Panc1 (cell line): Measurements from ENCODE around the gene TSPAN10. TPM values are rescaled to one million over a fixed set of nuclear protein-coding genes. Genes with fewer than 3 reads are reported as not detected.
A peak's percentile ranks its signal among the peaks of the same experiment; 100 is the strongest.

ENCODE experiments used
- ATAC-seq: fragments of 200-7000 bp; cut with Tn5 transposase; 2 replicates; pipeline ENCODE4 v1.9.1; 2020; ENCODE audit warnings: mild to moderate bottlenecking, moderate library complexity
- BruUV-seq: library from RNA; stranded (reverse); fragments of 400-500 nt; replicated peaks from 2 replicates; lab custom pipeline; 2021; lab: Mats Ljungman, UMichigan
- CTCF ChIA-PET: fragments of 300-600 bp; sonication (Branson Sonifier 250); formaldehyde crosslinking; loops from one replicate; lab custom pipeline; 2022; ENCODE audit warnings: antibody characterized with exemption; lab: Charles Lee
- POLR2A ChIA-PET: fragments of 300-600 bp; sonication (Branson Sonifier 250); formaldehyde crosslinking; loops from one replicate; lab custom pipeline; 2022; ENCODE audit warnings: antibody characterized with exemption; lab: Charles Lee
- DNase-seq: peaks from one replicate; pipeline ENCODE4 v3.0.0-alpha.2; 2010; ENCODE audit warnings: low read depth, low spot score
- H3K27ac ChIP-seq: 2 replicates; pipeline ENCODE4 v1.5.1; 2011; ENCODE audit warnings: mild to moderate bottlenecking, low read length, inconsistent platforms
- H3K27me3 ChIP-seq: fragments of 200-500 bp; sonication (Bioruptor generic); 2 replicates; pipeline ENCODE4 v1.6.0; 2014; ENCODE audit warnings: low read length, inconsistent platforms; ENCODE audit not compliant: control insufficient read depth, insufficient read depth
- H3K36me3 ChIP-seq: fragments of 200-500 bp; sonication (Bioruptor generic); 2 replicates; pipeline ENCODE4 v1.5.1; 2014; ENCODE audit warnings: inconsistent platforms, mild to moderate bottlenecking, low read length, moderate library complexity; ENCODE audit not compliant: control insufficient read depth, insufficient read depth
- H3K4me1 ChIP-seq: 2 replicates; pipeline ENCODE4 v1.5.1; 2011; ENCODE audit warnings: inconsistent platforms, mild to moderate bottlenecking, low read length, moderate library complexity; ENCODE audit not compliant: control insufficient read depth, insufficient read depth
- H3K4me3 ChIP-seq, 2 experiments: 2 replicates each; pipeline ENCODE4 v1.5.1; 2011 to 2012; ENCODE audit warnings: low read depth in 2 of 2, low read length in 2 of 2, mild to moderate bottlenecking in 2 of 2, inconsistent platforms in 1 of 2, moderate library complexity in 1 of 2
- H3K9me3 ChIP-seq: fragments of 200-500 bp; sonication (Bioruptor generic); 2 replicates; pipeline ENCODE4 v1.5.1; 2014; ENCODE audit warnings: low read depth, mild to moderate bottlenecking, inconsistent platforms, low read length, moderate library complexity; ENCODE audit not compliant: control insufficient read depth, insufficient read depth
- POLR2AphosphoS5 ChIP-seq: IDR thresholded peaks from 2 replicates; pipeline ENCODE4 v1.6.1; 2012; ENCODE audit warnings: mild to moderate bottlenecking, low read depth, low read length, moderate library complexity
- SIN3A ChIP-seq: IDR thresholded peaks from 2 replicates; pipeline ENCODE4 v1.6.1; 2012; ENCODE audit warnings: low read depth, mild to moderate bottlenecking, low read length, moderate library complexity, borderline replicate concordance; ENCODE audit not compliant: insufficient read depth
- TCF7L2 ChIP-seq: IDR thresholded peaks from 2 replicates; pipeline ENCODE4 v1.6.1; 2011; ENCODE audit warnings: mild to moderate bottlenecking, low read depth, low read length, inconsistent platforms
- in situ Hi-C: cut with HindIII; loops from 2 replicates; pipeline ENCODE4 v1.10.0; 2016; ENCODE audit warnings: low sequenced_read_pairs, low pct_unique_long_range_greater_than_20kb
- intact Hi-C: fragments of 100-400 bp; cut with micrococcal nuclease; formaldehyde crosslinking; loops from one replicate; pipeline ENCODE4 v1.10.0; 2022; ENCODE audit not compliant: unreplicated experiment
- total RNA-seq: library from RNA; stranded (reverse); gene quantifications from one replicate; pipeline ENCODE4 v1.2.1, GENCODE V29; 2021; ENCODE audit not compliant: unreplicated experiment
- TF ChIP-seq, protein P1 (sequence below), 2 experiments: IDR thresholded peaks; 2 replicates each; pipeline ENCODE4 v1.6.1; 2011 to 2012; ENCODE audit warnings: low read depth in 2 of 2, control low read depth in 1 of 2, low read length in 1 of 2, mild to moderate bottlenecking in 1 of 2, moderate library complexity in 1 of 2; ENCODE audit not compliant: insufficient read depth in 1 of 2
- TF ChIP-seq, protein P2 (sequence below): fragments of 450-650 bp; IDR thresholded peaks from 2 replicates; pipeline ENCODE4 v1.5.1; 2017; ENCODE audit warnings: mild to moderate bottlenecking

TSPAN10 gene
- total RNA-seq, 1 experiment from 2014 or later: 4.8 TPM

GRCh38 chr17:81635973-81636504, 957 bp upstream of the TSPAN10 start:
- TF ChIP-seq SIN3A (no peak), TCF7L2 (no peak), POLR2AphosphoS5 (no peak)
- TF ChIP-seq, protein P1, sequence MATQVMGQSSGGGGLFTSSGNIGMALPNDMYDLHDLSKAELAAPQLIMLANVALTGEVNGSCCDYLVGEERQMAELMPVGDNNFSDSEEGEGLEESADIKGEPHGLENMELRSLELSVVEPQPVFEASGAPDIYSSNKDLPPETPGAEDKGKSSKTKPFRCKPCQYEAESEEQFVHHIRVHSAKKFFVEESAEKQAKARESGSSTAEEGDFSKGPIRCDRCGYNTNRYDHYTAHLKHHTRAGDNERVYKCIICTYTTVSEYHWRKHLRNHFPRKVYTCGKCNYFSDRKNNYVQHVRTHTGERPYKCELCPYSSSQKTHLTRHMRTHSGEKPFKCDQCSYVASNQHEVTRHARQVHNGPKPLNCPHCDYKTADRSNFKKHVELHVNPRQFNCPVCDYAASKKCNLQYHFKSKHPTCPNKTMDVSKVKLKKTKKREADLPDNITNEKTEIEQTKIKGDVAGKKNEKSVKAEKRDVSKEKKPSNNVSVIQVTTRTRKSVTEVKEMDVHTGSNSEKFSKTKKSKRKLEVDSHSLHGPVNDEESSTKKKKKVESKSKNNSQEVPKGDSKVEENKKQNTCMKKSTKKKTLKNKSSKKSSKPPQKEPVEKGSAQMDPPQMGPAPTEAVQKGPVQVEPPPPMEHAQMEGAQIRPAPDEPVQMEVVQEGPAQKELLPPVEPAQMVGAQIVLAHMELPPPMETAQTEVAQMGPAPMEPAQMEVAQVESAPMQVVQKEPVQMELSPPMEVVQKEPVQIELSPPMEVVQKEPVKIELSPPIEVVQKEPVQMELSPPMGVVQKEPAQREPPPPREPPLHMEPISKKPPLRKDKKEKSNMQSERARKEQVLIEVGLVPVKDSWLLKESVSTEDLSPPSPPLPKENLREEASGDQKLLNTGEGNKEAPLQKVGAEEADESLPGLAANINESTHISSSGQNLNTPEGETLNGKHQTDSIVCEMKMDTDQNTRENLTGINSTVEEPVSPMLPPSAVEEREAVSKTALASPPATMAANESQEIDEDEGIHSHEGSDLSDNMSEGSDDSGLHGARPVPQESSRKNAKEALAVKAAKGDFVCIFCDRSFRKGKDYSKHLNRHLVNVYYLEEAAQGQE (IDR thresholded peaks at IDR 0.05; ENCODE audit: insufficient read depth in 1 of 2, low read depth in 2 of 2, low read length in 1 of 2): no peak
- TF ChIP-seq, protein P2, sequence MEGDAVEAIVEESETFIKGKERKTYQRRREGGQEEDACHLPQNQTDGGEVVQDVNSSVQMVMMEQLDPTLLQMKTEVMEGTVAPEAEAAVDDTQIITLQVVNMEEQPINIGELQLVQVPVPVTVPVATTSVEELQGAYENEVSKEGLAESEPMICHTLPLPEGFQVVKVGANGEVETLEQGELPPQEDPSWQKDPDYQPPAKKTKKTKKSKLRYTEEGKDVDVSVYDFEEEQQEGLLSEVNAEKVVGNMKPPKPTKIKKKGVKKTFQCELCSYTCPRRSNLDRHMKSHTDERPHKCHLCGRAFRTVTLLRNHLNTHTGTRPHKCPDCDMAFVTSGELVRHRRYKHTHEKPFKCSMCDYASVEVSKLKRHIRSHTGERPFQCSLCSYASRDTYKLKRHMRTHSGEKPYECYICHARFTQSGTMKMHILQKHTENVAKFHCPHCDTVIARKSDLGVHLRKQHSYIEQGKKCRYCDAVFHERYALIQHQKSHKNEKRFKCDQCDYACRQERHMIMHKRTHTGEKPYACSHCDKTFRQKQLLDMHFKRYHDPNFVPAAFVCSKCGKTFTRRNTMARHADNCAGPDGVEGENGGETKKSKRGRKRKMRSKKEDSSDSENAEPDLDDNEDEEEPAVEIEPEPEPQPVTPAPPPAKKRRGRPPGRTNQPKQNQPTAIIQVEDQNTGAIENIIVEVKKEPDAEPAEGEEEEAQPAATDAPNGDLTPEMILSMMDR: no peak
- H3K9me3 ChIP-seq: no peaks in the 10 kb centered on the region
- 0 out of 2 replicates have a peak, but pooled peaks cover 3% of the 10 kb centered on the region for H3K4me1 ChIP-seq
- peak overlapping the region; percentile 92 for H3K27ac ChIP-seq
- DNase-seq (no peak), ATAC-seq (peak; percentile 69)
- peak overlapping the region; percentile 76 to 82 for H3K4me3 ChIP-seq
- BruUV-seq: no TSS peak
- H3K36me3 ChIP-seq: peaks cover 5% of the 10 kb centered on the region; the same call in 1 of the 2 replicates
- intact Hi-C loops (no loop called here), in situ Hi-C loops (no loop called here)
- ChIA-PET POLR2A (interaction anchor here (0.5 kb wide), 1 partner anchor 37 kb away, joined by 3 read pairs; no protein-coding TSS in a partner anchor), CTCF (no interaction called here)
- H3K27me3 ChIP-seq: no peaks in the 10 kb centered on the region

- intact Hi-C loops: no loop called here
- BruUV-seq: no TSS peak
Observed at GRCh38 chr17:81638683-81639082, 1.7 kb downstream of the TSPAN10 start.

More at GRCh38 chr17:81638683-81639082, 1.7 kb downstream of the TSPAN10 start:
- no peak for ATAC-seq
- no peak for DNase-seq
- Histone ChIP-seq H3K4me3 (no peak overlapping the region), H3K9me3 (no peaks in the 10 kb centered on the region), H3K27ac (no peak overlapping the region), H3K36me3 (peaks cover 5% of the 10 kb centered on the region; the same call in 1 of the 2 replicates), H3K4me1 (peaks cover 12% of the 10 kb centered on the region; the same call in 1 of the 2 replicates), H3K27me3 (no peaks in the 10 kb centered on the region)
- TF ChIP-seq SIN3A (no peak), TCF7L2 (no peak), POLR2AphosphoS5 (no peak)
- TF ChIP-seq, protein P1 (IDR thresholded peaks at IDR 0.05; ENCODE audit: insufficient read depth in 1 of 2, low read depth in 2 of 2, low read length in 1 of 2): no peak
- TF ChIP-seq, protein P2: no peak
- ChIA-PET CTCF (no interaction called here), POLR2A (no interaction called here)
- in situ Hi-C loops: no loop called here
